ENCODE results near the gene CRYBA2. TPM values are rescaled to one million over a fixed set of nuclear protein-coding genes. Genes with fewer than 3 reads are reported as not detected.

The CRYBA2 gene
- total RNA-seq, 5 donors from 2014 or later (not counting 1 experiment from before 2014, with no cell fraction given): not detected

DNA sequence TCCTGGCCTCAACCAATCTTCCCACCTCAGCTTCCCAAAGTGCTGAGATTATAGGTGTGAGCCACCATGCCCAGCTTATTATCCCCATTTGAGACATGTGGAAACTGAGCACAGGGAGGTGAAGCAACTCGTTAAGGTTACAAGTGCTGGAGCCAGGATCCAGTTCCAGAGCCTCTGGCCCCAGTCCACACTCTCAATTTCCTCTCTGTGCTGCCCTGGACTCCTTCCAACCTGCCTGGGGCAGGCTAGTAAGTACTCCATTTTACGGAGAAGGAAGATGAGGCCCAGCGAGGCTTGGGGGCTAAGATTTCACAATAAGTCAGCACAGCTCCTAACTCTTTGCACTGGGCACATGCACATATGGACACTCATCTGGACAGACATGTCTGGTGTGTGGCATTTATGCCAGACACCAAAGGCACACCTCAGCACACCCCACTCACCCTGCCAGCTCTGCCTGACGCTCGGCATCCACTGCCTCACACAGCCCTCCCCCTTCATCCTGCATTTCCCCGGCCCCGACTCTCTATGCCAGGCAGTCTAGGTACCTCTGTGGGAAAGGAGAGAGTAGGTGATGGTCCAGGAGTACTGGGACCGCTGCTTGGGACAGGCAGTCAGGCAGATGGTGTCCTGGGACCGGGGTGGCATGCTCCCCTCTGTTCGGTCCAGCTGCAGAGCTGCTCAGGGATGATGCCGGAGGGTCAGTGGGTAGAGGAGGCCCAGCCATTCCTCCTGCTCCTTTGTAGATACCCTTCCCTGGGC is 27.6 kb upstream of the CRYBA2 start:
- ATAC-seq (replicated peaks in 1 of 4) (no peak), DNase-seq (no peak)
- Histone ChIP-seq H3K9me3 (no peaks in the 10 kb centered on the region), H3K4me3 (ENCODE audit: control insufficient read depth in 1 of 2, extremely low read depth in 1 of 2, low read length in 1 of 2) (no peak overlapping the region), H3K36me3 (ENCODE audit: control insufficient read depth in 2 of 2, extremely low read depth in 1 of 2, insufficient read depth in 1 of 2, low read length in 1 of 2) (no peaks in the 10 kb centered on the region), H3K27me3 (replicated peaks in 1 of 2; ENCODE audit: control insufficient read depth in 2 of 2, extremely low read depth in 1 of 2, insufficient read depth in 2 of 2, low read length in 1 of 2) (peaks cover 0 to 40% of the 10 kb centered on the region in 2 experiments), H3K27ac (ENCODE audit: low read length) (no peak overlapping the region), H3K4me1 (ENCODE audit: control insufficient read depth in 1 of 2, extremely low read depth in 1 of 2, insufficient read depth in 2 of 2, low read length in 2 of 2) (no peaks in the 10 kb centered on the region)
- CTCF ChIA-PET: no interaction called here
- Mint-ChIP-seq H3K4me3 (no peak overlapping the region), H3K27me3 (peaks cover 5 to 17% of the 10 kb centered on the region in 2 donors), H3K9me3 (no peaks in the 10 kb centered on the region), H3K4me1 (no peaks in the 10 kb centered on the region), H3K36me3 (no peaks in the 10 kb centered on the region), H3K27ac (no peak overlapping the region)
- WGBS (ENCODE audit: insufficient coverage): 69% methylated on average over 4 of the region's 11 CpGs
- POLR2A ChIA-PET: no interaction called here

DNA sequence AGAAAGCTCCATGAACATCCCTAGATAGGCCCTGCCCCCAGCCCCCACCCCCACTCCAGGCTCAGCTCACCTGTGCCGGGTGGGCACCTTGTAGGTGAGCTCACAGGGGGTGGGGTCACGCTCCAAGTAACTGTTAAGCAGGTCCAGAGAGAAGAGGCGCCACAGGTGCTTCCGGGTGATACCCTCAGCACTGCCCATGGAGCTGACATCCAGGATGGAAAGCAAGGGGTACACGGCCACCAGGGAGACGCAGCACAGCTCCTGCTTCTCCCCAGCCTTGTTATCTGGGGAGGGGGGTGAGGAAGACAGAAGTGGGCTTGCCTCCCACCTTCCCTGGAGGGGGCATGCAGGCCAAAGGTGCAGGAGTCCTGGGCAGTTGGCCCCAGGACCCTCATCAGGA is 26.2 kb upstream of the CRYBA2 start:
- Histone ChIP-seq H3K27me3 (replicated peaks in 1 of 2; ENCODE audit: control insufficient read depth in 2 of 2, extremely low read depth in 1 of 2, insufficient read depth in 2 of 2, low read length in 1 of 2) (peaks cover 2 to 44% of the 10 kb centered on the region in 2 experiments), H3K4me1 (ENCODE audit: control insufficient read depth in 1 of 2, extremely low read depth in 1 of 2, insufficient read depth in 2 of 2, low read length in 2 of 2) (no peaks in the 10 kb centered on the region), H3K4me3 (ENCODE audit: control insufficient read depth in 1 of 2, extremely low read depth in 1 of 2, low read length in 1 of 2) (no peak overlapping the region), H3K27ac (ENCODE audit: low read length) (no peak overlapping the region), H3K36me3 (ENCODE audit: control insufficient read depth in 2 of 2, extremely low read depth in 1 of 2, insufficient read depth in 1 of 2, low read length in 1 of 2) (no peaks in the 10 kb centered on the region), H3K9me3 (no peaks in the 10 kb centered on the region)
- WGBS (ENCODE audit: insufficient coverage): 71% methylated on average over 6 of the region's 6 CpGs
- no peak for ATAC-seq (replicated peaks in 1 of 4)
- Mint-ChIP-seq H3K27ac (no peak overlapping the region), H3K9me3 (no peaks in the 10 kb centered on the region), H3K4me3 (no peak overlapping the region), H3K36me3 (no peaks in the 10 kb centered on the region), H3K4me1 (no peaks in the 10 kb centered on the region), H3K27me3 (peaks cover 13 to 19% of the 10 kb centered on the region in 2 donors)
- no peak for DNase-seq
- CTCF ChIA-PET: interaction anchor here in 1 of 2 donors (0.6 kb wide), 1 partner anchor 9 kb away, joined by 3 read pairs; no protein-coding TSS in a partner anchor
- POLR2A ChIA-PET: no interaction called here

DNA sequence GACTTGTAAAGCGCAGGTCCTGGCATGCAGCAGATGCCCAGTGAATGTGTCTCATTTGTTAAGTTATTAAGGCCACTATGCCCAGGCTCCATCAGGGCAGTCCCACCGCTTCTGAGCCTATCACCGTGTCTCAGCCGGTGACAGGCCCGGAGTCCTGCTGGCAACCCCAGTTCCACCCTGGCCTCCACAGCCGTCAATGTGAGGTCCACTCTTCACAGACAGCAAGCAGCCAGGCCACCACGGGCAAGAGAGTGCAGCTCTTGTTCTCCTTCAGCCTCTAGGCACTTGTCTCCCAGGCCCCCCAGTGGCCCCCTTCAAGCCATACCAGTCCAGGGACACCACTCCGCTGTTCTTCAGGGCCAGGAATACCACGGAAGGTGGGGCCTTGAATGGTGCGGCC is 25.5 kb upstream of the CRYBA2 start:
- no peak overlapping the region for H3K27ac Mint-ChIP-seq
- DNase-seq (no peak), ATAC-seq (replicated peaks in 1 of 4) (no peak)
- no peaks in the 10 kb centered on the region for H3K9me3 Mint-ChIP-seq
- Histone ChIP-seq H3K27me3 (replicated peaks in 1 of 2; ENCODE audit: control insufficient read depth in 2 of 2, extremely low read depth in 1 of 2, insufficient read depth in 2 of 2, low read length in 1 of 2) (peaks cover 2 to 49% of the 10 kb centered on the region in 2 experiments), H3K36me3 (ENCODE audit: control insufficient read depth in 2 of 2, extremely low read depth in 1 of 2, insufficient read depth in 1 of 2, low read length in 1 of 2) (no peaks in the 10 kb centered on the region), H3K9me3 (no peaks in the 10 kb centered on the region), H3K4me3 (ENCODE audit: control insufficient read depth in 1 of 2, extremely low read depth in 1 of 2, low read length in 1 of 2) (no peak overlapping the region), H3K4me1 (ENCODE audit: control insufficient read depth in 1 of 2, extremely low read depth in 1 of 2, insufficient read depth in 2 of 2, low read length in 2 of 2) (no peaks in the 10 kb centered on the region), H3K27ac (ENCODE audit: low read length) (no peak overlapping the region)
- CTCF ChIA-PET: no interaction called here
- POLR2A ChIA-PET: no interaction called here
- H3K36me3 Mint-ChIP-seq: no peaks in the 10 kb centered on the region
- H3K27me3 Mint-ChIP-seq: peaks cover 16 to 25% of the 10 kb centered on the region in 2 donors
- H3K4me3 Mint-ChIP-seq: no peak overlapping the region
- WGBS (ENCODE audit: insufficient coverage): 89% methylated on average over 8 of the region's 10 CpGs
- H3K4me1 Mint-ChIP-seq: no peaks in the 10 kb centered on the region

DNA sequence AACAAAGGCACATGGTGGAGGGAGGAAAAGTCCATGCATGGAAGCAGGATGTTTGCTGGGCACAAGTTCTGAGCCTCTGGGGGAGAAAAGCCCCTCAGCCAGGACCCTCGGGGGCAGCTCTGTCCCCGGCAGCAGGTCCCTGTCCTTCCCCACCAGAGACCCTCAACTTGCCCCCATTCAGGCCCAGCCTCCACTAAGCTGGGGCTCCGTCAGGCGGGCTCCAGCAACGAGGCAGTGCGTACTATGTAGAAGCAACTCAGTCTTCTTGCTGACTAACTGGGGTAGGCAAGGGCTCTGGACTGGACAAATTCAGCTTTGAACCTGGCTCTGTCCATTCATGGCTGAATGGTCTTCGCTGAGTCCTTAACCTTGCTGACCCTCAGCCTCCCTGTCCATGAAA is 25.1 kb upstream of the CRYBA2 start:
- no peaks in the 10 kb centered on the region for H3K36me3 ChIP-seq (ENCODE audit: control insufficient read depth in 2 of 2, extremely low read depth in 1 of 2, insufficient read depth in 1 of 2, low read length in 1 of 2)

DNA sequence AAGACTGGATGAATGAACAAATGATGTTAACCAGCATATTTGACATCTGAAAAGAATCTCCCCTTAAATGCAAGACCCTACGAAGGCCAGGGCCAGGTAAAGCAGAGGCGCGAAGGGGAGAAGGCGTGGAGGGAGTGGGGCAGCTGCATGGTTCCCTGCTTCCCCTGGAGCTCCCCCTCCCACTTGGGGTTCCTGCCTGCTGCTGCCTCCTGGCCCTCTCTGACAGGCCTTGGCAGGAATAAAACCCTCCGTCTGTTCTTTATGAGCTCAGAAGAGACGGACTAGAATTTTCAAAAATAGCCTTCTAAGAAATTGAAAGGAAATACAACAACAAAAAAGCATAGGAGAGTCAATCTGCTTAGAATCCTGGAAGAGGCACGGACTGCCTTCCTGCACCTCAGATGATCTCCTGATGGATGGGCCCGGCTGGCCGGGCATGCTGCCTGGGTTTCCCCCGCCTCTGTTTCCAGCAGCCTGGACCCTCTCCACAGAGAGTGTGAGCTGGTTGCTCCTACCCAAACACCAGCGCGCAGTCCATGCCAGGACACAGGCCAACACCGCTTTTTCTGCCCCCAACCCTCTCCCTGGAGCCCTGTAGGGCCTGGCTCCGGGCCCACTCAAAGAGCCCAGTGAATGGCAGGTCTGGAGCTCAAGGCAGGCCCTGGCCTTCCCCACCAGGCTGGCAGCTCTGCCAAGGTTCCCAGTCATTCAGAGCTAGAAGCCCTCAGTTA is 24.1 kb upstream of the CRYBA2 start:
- POLR2A ChIA-PET: no interaction called here
- no peaks in the 10 kb centered on the region for H3K4me1 ChIP-seq (ENCODE audit: control insufficient read depth in 1 of 2, extremely low read depth in 1 of 2, insufficient read depth in 2 of 2, low read length in 2 of 2)
- ATAC-seq (replicated peaks in 1 of 4) (no peak), DNase-seq (no peak)
- Mint-ChIP-seq H3K27ac (no peak overlapping the region), H3K9me3 (no peaks in the 10 kb centered on the region), H3K4me1 (no peaks in the 10 kb centered on the region), H3K4me3 (no peak overlapping the region), H3K27me3 (peaks cover 25 to 30% of the 10 kb centered on the region in 2 donors), H3K36me3 (no peaks in the 10 kb centered on the region)
- no peak overlapping the region for H3K4me3 ChIP-seq (ENCODE audit: control insufficient read depth in 1 of 2, extremely low read depth in 1 of 2, low read length in 1 of 2)
- 75% methylated on average over 8 of the region's 14 CpGs for WGBS (ENCODE audit: insufficient coverage)
- no peaks in the 10 kb centered on the region for H3K9me3 ChIP-seq
- no peaks in the 10 kb centered on the region for H3K36me3 ChIP-seq (ENCODE audit: control insufficient read depth in 2 of 2, extremely low read depth in 1 of 2, insufficient read depth in 1 of 2, low read length in 1 of 2)
- CTCF ChIA-PET: no interaction called here
- peaks cover 2 to 53% of the 10 kb centered on the region in 2 experiments for H3K27me3 ChIP-seq (replicated peaks in 1 of 2; ENCODE audit: control insufficient read depth in 2 of 2, extremely low read depth in 1 of 2, insufficient read depth in 2 of 2, low read length in 1 of 2)
- no peak overlapping the region for H3K27ac ChIP-seq (ENCODE audit: low read length)

More for the DNA sequence above, 25.1 kb upstream of the CRYBA2 start:
- H3K4me1 ChIP-seq (ENCODE audit: control insufficient read depth in 1 of 2, extremely low read depth in 1 of 2, insufficient read depth in 2 of 2, low read length in 2 of 2): no peaks in the 10 kb centered on the region
- DNase-seq: no peak
- Mint-ChIP-seq H3K4me1 (no peaks in the 10 kb centered on the region), H3K27ac (no peak overlapping the region), H3K36me3 (no peaks in the 10 kb centered on the region), H3K27me3 (peaks cover 21 to 27% of the 10 kb centered on the region in 2 donors), H3K4me3 (no peak overlapping the region), H3K9me3 (no peaks in the 10 kb centered on the region)
- H3K27me3 ChIP-seq (replicated peaks in 1 of 2; ENCODE audit: control insufficient read depth in 2 of 2, extremely low read depth in 1 of 2, insufficient read depth in 2 of 2, low read length in 1 of 2): peaks cover 2 to 52% of the 10 kb centered on the region in 2 experiments
- POLR2A ChIA-PET: no interaction called here
- H3K4me3 ChIP-seq (ENCODE audit: control insufficient read depth in 1 of 2, extremely low read depth in 1 of 2, low read length in 1 of 2): no peak overlapping the region
- no peak overlapping the region for H3K27ac ChIP-seq (ENCODE audit: low read length)
- CTCF ChIA-PET: no interaction called here
- 69% methylated on average over 6 of the region's 7 CpGs for WGBS (ENCODE audit: insufficient coverage)
- H3K9me3 ChIP-seq: no peaks in the 10 kb centered on the region
- no peak for ATAC-seq (replicated peaks in 1 of 4)

DNA sequence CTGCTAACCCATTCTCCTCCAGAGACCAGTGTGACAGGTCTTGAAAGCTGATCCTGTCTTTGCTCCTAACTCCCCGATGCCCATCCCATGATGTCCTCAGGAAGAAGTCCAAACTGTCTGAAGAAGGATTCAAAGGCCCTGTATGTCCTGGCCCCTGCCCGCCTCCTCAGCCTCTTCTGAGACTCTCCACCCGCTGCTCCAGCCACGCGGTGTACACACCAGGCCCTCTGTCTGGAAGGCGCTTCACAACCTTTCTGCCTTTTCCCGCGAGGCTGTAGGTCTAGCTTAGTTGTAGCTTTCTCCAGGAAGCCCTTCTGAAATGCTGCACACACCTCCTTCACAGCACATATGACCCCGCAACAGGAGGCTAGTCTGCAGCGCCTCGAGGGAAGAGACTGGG is 23.5 kb upstream of the CRYBA2 start:
- H3K4me3 Mint-ChIP-seq: no peak overlapping the region
- WGBS (ENCODE audit: insufficient coverage): 96% methylated on average over 4 of the region's 11 CpGs
- no peak overlapping the region for H3K27ac Mint-ChIP-seq
- DNase-seq: no peak
- CTCF ChIA-PET: no interaction called here
- H3K36me3 Mint-ChIP-seq: no peaks in the 10 kb centered on the region
- no peak overlapping the region for H3K27ac ChIP-seq (ENCODE audit: low read length)
- no peaks in the 10 kb centered on the region for H3K9me3 Mint-ChIP-seq
- no peak overlapping the region for H3K4me3 ChIP-seq (ENCODE audit: control insufficient read depth in 1 of 2, extremely low read depth in 1 of 2, low read length in 1 of 2)
- H3K4me1 Mint-ChIP-seq: no peaks in the 10 kb centered on the region
- POLR2A ChIA-PET: interaction anchor here in 1 of 2 donors (0.7 kb wide), 1 partner anchor 407 kb away, joined by 6 read pairs; no protein-coding TSS in a partner anchor
- H3K4me1 ChIP-seq (ENCODE audit: control insufficient read depth in 1 of 2, extremely low read depth in 1 of 2, insufficient read depth in 2 of 2, low read length in 2 of 2): no peaks in the 10 kb centered on the region
- H3K27me3 ChIP-seq (replicated peaks in 1 of 2; ENCODE audit: control insufficient read depth in 2 of 2, extremely low read depth in 1 of 2, insufficient read depth in 2 of 2, low read length in 1 of 2): peaks cover 2 to 49% of the 10 kb centered on the region in 2 experiments
- H3K36me3 ChIP-seq (ENCODE audit: control insufficient read depth in 2 of 2, extremely low read depth in 1 of 2, insufficient read depth in 1 of 2, low read length in 1 of 2): no peaks in the 10 kb centered on the region
- H3K27me3 Mint-ChIP-seq: peaks cover 25 to 31% of the 10 kb centered on the region in 2 donors
- ATAC-seq (replicated peaks in 1 of 4): no peak
- H3K9me3 ChIP-seq: no peaks in the 10 kb centered on the region
